H1 (cell line): ENCODE data around the gene VASN. TPM values are rescaled to one million over a fixed set of nuclear protein-coding genes. Genes with fewer than 3 reads are reported as not detected.

Experiments
- CTCF ChIA-PET: fragments of 300-600 bp; sonication (Branson Sonifier 250); formaldehyde crosslinking; loops from one replicate; lab custom pipeline; 2021; ENCODE audit not compliant: partially characterized antibody; lab: Charles Lee
- POLR2A ChIA-PET: fragments of 300-600 bp; sonication (Branson Sonifier 250); formaldehyde crosslinking; loops from one replicate; lab custom pipeline; 2021; ENCODE audit warnings: inconsistent platforms; ENCODE audit not compliant: partially characterized antibody; lab: Charles Lee
- DNase-seq, 2 experiments: peaks; one replicate each; pipeline versions ENCODE4 v3.0.0 to v3.0.0-alpha.2; 2010 to 2022; ENCODE audit warnings: low spot score in 2 of 2, low read depth in 1 of 2, mixed read lengths in 1 of 2
- FAIRE-seq: peaks from 2 replicates; lab custom pipeline; 2011; peaks lifted over from hg19 to GRCh38; lab: Jason Lieb, UNC
- H2AFZ ChIP-seq: 2 replicates; pipeline ENCODE4 v1.8.1; 2012; ENCODE audit warnings: low read length, inconsistent platforms
- H2AK5ac ChIP-seq: 2 replicates; pipeline ENCODE4 v1.6.1; 2013; ENCODE audit warnings: low read depth, low read length
- H2BK120ac ChIP-seq: replicated peaks from 2 replicates; pipeline ENCODE3; 2013; ENCODE audit warnings: low read depth, low read length, inconsistent platforms
- H2BK12ac ChIP-seq: 2 replicates; pipeline ENCODE4 v1.6.1; 2013; ENCODE audit warnings: low read depth, low read length
- H2BK15ac ChIP-seq: 2 replicates; pipeline ENCODE4 v1.6.1; 2013; ENCODE audit warnings: low read length
- H2BK20ac ChIP-seq: 2 replicates; pipeline ENCODE4 v1.6.1; 2013; ENCODE audit warnings: low read length
- H2BK5ac ChIP-seq: 2 replicates; pipeline ENCODE4 v1.6.1; 2013; ENCODE audit warnings: low read depth, low read length
- H3K14ac ChIP-seq: 2 replicates; pipeline ENCODE4 v1.6.1; 2013; ENCODE audit warnings: inconsistent platforms; ENCODE audit not compliant: insufficient read length
- H3K18ac ChIP-seq: 2 replicates; pipeline ENCODE4 v1.6.1; 2013; ENCODE audit warnings: low read length; ENCODE audit errors: extremely low read depth
- H3K23ac ChIP-seq: 2 replicates; pipeline ENCODE4 v1.6.1; 2013; ENCODE audit warnings: inconsistent platforms; ENCODE audit not compliant: insufficient read length
- H3K23me2 ChIP-seq: 2 replicates; pipeline ENCODE4 v1.6.1; 2013; ENCODE audit warnings: low read depth, low read length
- H3K27ac ChIP-seq: 2 replicates; pipeline ENCODE4 v1.6.1; 2011; ENCODE audit warnings: low read depth, low read length, inconsistent platforms
- H3K27me3 ChIP-seq, 4 experiments: replicated peaks in 1 of 4; 1 replicate in 1 of 4; 2 replicates in 3 of 4; pipeline versions ENCODE4 v1.6.1 to v1.8.1; 2011 to 2013; ENCODE audit warnings: low read length in 3 of 4, mild to moderate bottlenecking in 3 of 4, inconsistent platforms in 2 of 4, mixed read lengths in 2 of 4, moderate library complexity in 1 of 4; ENCODE audit not compliant: control insufficient read depth in 3 of 4, insufficient read depth in 3 of 4; ENCODE audit errors: extremely low read depth in 1 of 4
- H3K36me3 ChIP-seq, 4 experiments: 2 replicates each; pipeline versions ENCODE4 v1.6.1 to v1.8.1; 2011 to 2013; ENCODE audit warnings: mild to moderate bottlenecking in 4 of 4, low read length in 3 of 4, moderate library complexity in 2 of 4, control low read depth in 1 of 4, inconsistent platforms in 1 of 4; ENCODE audit not compliant: insufficient read depth in 4 of 4, control insufficient read depth in 2 of 4
- H3K4ac ChIP-seq: replicated peaks from 2 replicates; pipeline ENCODE3; 2013; ENCODE audit warnings: low read length, low read depth, mixed read lengths, inconsistent platforms; ENCODE audit not compliant: insufficient read length
- H3K4me1 ChIP-seq, 4 experiments: replicated peaks in 1 of 4; 1 replicate in 1 of 4; 2 replicates in 3 of 4; pipeline versions ENCODE4 v1.6.1 to v1.8.1; 2011 to 2013; ENCODE audit warnings: low read length in 3 of 4, inconsistent platforms in 2 of 4, mixed read lengths in 1 of 4; ENCODE audit not compliant: insufficient read depth in 4 of 4, control insufficient read depth in 3 of 4
- H3K4me2 ChIP-seq, 2 experiments: 2 replicates each; pipeline versions ENCODE4 v1.6.1 to v1.8.1; 2011 to 2013; ENCODE audit warnings: low read depth in 2 of 2, low read length in 2 of 2, control low read depth in 1 of 2, inconsistent platforms in 1 of 2, mild to moderate bottlenecking in 1 of 2; ENCODE audit not compliant: insufficient read depth in 1 of 2
- H3K4me3 ChIP-seq, 4 experiments: fragments of 200-600, 300-600 bp in 1 of 4; sonication (generic), shearing (Covaris generic), sonication (Bioruptor Twin) in 1 of 4; 2 replicates each; pipeline versions ENCODE4 v1.5.1 to v1.8.1; 2011 to 2016; ENCODE audit warnings: low read length in 4 of 4, low read depth in 3 of 4, control low read depth in 2 of 4, inconsistent platforms in 2 of 4, mild to moderate bottlenecking in 2 of 4, mixed read lengths in 1 of 4, moderate library complexity in 1 of 4; ENCODE audit not compliant: insufficient read depth in 2 of 4; ENCODE audit errors: extremely low read depth in 1 of 4
- H3K56ac ChIP-seq: replicated peaks from 2 replicates; pipeline ENCODE3; 2013; ENCODE audit warnings: low read depth, mild to moderate bottlenecking, mixed read lengths, low read length, inconsistent platforms; ENCODE audit not compliant: insufficient read length
- H3K79me1 ChIP-seq: 2 replicates; pipeline ENCODE4 v1.6.1; 2013; ENCODE audit warnings: low read depth, low read length, control low read depth
- H3K79me2 ChIP-seq, 2 experiments: 2 replicates each; pipeline versions ENCODE4 v1.6.1 to v1.8.1; 2012 to 2013; ENCODE audit warnings: low read length in 2 of 2, mild to moderate bottlenecking in 2 of 2, inconsistent platforms in 1 of 2; ENCODE audit not compliant: insufficient read depth in 2 of 2, control insufficient read depth in 1 of 2
- H3K9ac ChIP-seq, 4 experiments: replicated peaks in 1 of 4; 1 replicate in 1 of 4; 2 replicates in 3 of 4; pipeline versions ENCODE4 v1.6.1 to v1.8.1; 2011 to 2013; ENCODE audit warnings: low read depth in 3 of 4, low read length in 3 of 4, control low read depth in 2 of 4, mild to moderate bottlenecking in 2 of 4, moderate library complexity in 2 of 4, inconsistent platforms in 1 of 4; ENCODE audit errors: extremely low read depth in 1 of 4
- H3K9me3 ChIP-seq, 2 experiments: 2 replicates each; pipeline versions ENCODE4 v1.6.1 to v1.8.1; 2012 to 2013; ENCODE audit warnings: mild to moderate bottlenecking in 2 of 2, moderate library complexity in 2 of 2, control low read depth in 1 of 2, inconsistent platforms in 1 of 2, low read depth in 1 of 2, low read length in 1 of 2, mixed read lengths in 1 of 2; ENCODE audit not compliant: insufficient read depth in 2 of 2
- H4K20me1 ChIP-seq, 2 experiments: replicated peaks in 1 of 2; 2 replicates each; pipeline versions ENCODE3 to v1.8.1; 2011 to 2013; ENCODE audit warnings: inconsistent platforms in 2 of 2, low read length in 2 of 2, mild to moderate bottlenecking in 1 of 2; ENCODE audit not compliant: insufficient read depth in 2 of 2, control insufficient read depth in 1 of 2
- H4K5ac ChIP-seq: 2 replicates; pipeline ENCODE4 v1.6.1; 2013; ENCODE audit warnings: low read length, low read depth, mixed read lengths, inconsistent platforms; ENCODE audit not compliant: insufficient read length
- H4K8ac ChIP-seq: 2 replicates; pipeline ENCODE4 v1.8.0; 2013; ENCODE audit warnings: mild to moderate bottlenecking, moderate library complexity, low read length, inconsistent platforms; ENCODE audit not compliant: insufficient read depth; ENCODE audit errors: extremely low read depth
- H4K91ac ChIP-seq: replicated peaks from 2 replicates; pipeline ENCODE3; 2013; ENCODE audit warnings: low read length, mixed read lengths, inconsistent platforms; ENCODE audit not compliant: insufficient read length
- E2F6 ChIP-seq: IDR thresholded peaks from 2 replicates; pipeline ENCODE4 v1.6.1; 2012; ENCODE audit warnings: inconsistent platforms
- RAD21 ChIP-seq, 2 experiments: IDR thresholded peaks in 1 of 2; conservative IDR thresholded peaks in 1 of 2; 2 replicates each; pipeline ENCODE4 v1.6.1; 2011; ENCODE audit warnings: low read depth in 2 of 2, low read length in 2 of 2, improper control_type of control experiment in 1 of 2, inconsistent platforms in 1 of 2, mild to moderate bottlenecking in 1 of 2, moderate library complexity in 1 of 2
- RNF2 ChIP-seq: fragments of 200-900, 300-1000 bp; sonication (generic); IDR thresholded peaks from 2 replicates; pipeline ENCODE4 v1.7.1; 2016; ENCODE audit warnings: borderline replicate concordance, low read depth, mild to moderate bottlenecking, antibody characterized with exemption, low read length; ENCODE audit not compliant: poor library complexity, severe bottlenecking; ENCODE audit errors: missing control alignments
- WGBS, 2 experiments: shearing (Covaris generic) in 1 of 2; methylation state at CpG; one replicate each; pipeline versions ENCODE4 v1.1.6 to v1.1.7; 2013 to 2015; ENCODE audit warnings: low lambda C conversion rate in 2 of 2, mixed read lengths in 2 of 2, inconsistent platforms in 1 of 2, low coverage in 1 of 2, missing lambda C conversion rate in 1 of 2; ENCODE audit not compliant: insufficient replicate concordance in 2 of 2, insufficient coverage in 1 of 2, insufficient read length in 1 of 2; ENCODE audit errors: extremely low coverage in 1 of 2, missing lambda C conversion rate in 1 of 2; 5-methylcytosine and 5-hydroxymethylcytosine counted together
- polyA plus RNA-seq, 7 experiments: library from polyadenylated mRNA; depleted of rRNA in 3 of 7; stranded (reverse) in 5 of 7; unstranded in 2 of 7; fragments of >200 nt in 5 of 7; fragments of 200-250 nt in 2 of 7; gene quantifications; 1 replicate in 5 of 7; 2 replicates in 1 of 7; 4 replicates in 1 of 7; pipeline versions ENCODE4 v1.2.1 to v1.2.3, GENCODE V29; 2011 to 2013; ENCODE audit warnings: missing spikeins in 2 of 7, mixed read lengths in 2 of 7
- total RNA-seq: library from RNA; stranded (reverse); fragmentation: NEBNext Ultra II Directional; extraction: Animal tissue kit (Norgen Biotek cat#: 25700); gene quantifications from 2 replicates; pipeline ENCODE4 v1.2.1, GENCODE V29; 2021

Gene VASN
- total and polyA plus RNA-seq, 2 of the 8 experiments (the other 6 are each of a cell fraction or from before 2014, with no cell fraction given) = 9.6 to 11.3 TPM

- 83% methylated on average over 14 of the region's 14 CpGs; no CpG with 5 or more reads in 1 of the 2 experiments for WGBS, 2 experiments
- H2AK5ac ChIP-seq = no peak overlapping the region
- H4K5ac ChIP-seq = no peak overlapping the region
- no peak overlapping the region for H3K23ac ChIP-seq
- peaks cover 0 to 8% of the 10 kb centered on the region in 2 experiments; a peak in 1 of 4 replicates for H3K79me2 ChIP-seq
- 0 out of 2 replicates have a peak overlapping the region, but pooled peaks have one; percentile 27 for H2BK12ac ChIP-seq
- H3K18ac ChIP-seq = no peak overlapping the region; the same call in 1 of the 2 replicates
- H2AFZ ChIP-seq = no peak overlapping the region
- no peak overlapping the region for H3K9ac ChIP-seq
- H2BK5ac ChIP-seq = no peak overlapping the region
- H4K91ac ChIP-seq = no peak overlapping the region
- H3K56ac ChIP-seq = no peak overlapping the region
- H3K79me1 ChIP-seq = peaks cover 4% of the 10 kb centered on the region
- no peak overlapping the region for H2BK20ac ChIP-seq
- H3K23me2 ChIP-seq = peaks cover 6% of the 10 kb centered on the region; the same call in 1 of the 2 replicates
- peaks cover 0 to 3% (median under 1%) of the 10 kb centered on the region in 4 experiments; a peak in 2 of 7 replicates for H3K27me3 ChIP-seq
- FAIRE-seq (no peak), DNase-seq (no peak)
- peaks cover 4 to 35% (median 28%) of the 10 kb centered on the region in 4 experiments for H3K4me1 ChIP-seq
- peaks cover 4 to 14% of the 10 kb centered on the region in 2 experiments for H4K20me1 ChIP-seq
- H3K27ac ChIP-seq = no peak overlapping the region
- H2BK120ac ChIP-seq = no peak overlapping the region
- no peak overlapping the region for H4K8ac ChIP-seq
- no peak overlapping the region for H3K4ac ChIP-seq
- peak overlapping the region in 1 of 4 experiments; percentile 78; a peak in 1 of 8 replicates for H3K4me3 ChIP-seq
- peak overlapping the region in 1 of 2 experiments; percentile 90; a peak in 2 of 4 replicates for H3K4me2 ChIP-seq
- H3K9me3 ChIP-seq = no peaks in the 10 kb centered on the region
- H3K36me3 ChIP-seq = no peaks in the 10 kb centered on the region
- CTCF ChIA-PET = interaction anchor here (0.6 to 14.0 kb wide), 12 partner anchors 7 to 117 kb away, joined by 3 to 425 read pairs (median 4); no protein-coding TSS in a partner anchor
- TF ChIP-seq RNF2 = no peak
- TF ChIP-seq RAD21 (IDR thresholded peaks at IDR 0.05 in 1 of 2, conservative IDR thresholded peaks at IDR 0.05 in 1 of 2; ENCODE audit: low read depth in 2 of 2, low read length in 2 of 2) = no peak
- TF ChIP-seq E2F6 = no peak
- no peak overlapping the region for H3K14ac ChIP-seq
- POLR2A ChIA-PET = interaction anchor here (0.8 to 3.1 kb wide), 16 partner anchors 8 to 66 kb away, joined by 3 to 14 read pairs (median 5); partner anchors contain the start of genes CORO7 and PAM16
- H2BK15ac ChIP-seq = no peak overlapping the region
These were observed 885 bp upstream of the VASN start for GRCh38 chr16:4370570-4371356.
